Activated T-helper 1 cell treated with anti-CD3 and anti-CD28 coated beads, Interleukin-2, amount 50 U/mL, for 16 hours (primary cell): ENCODE results near the gene RTN4RL2.
A peak's percentile ranks its signal among the peaks of the same experiment; 100 is the strongest.

Experiments
- DNase-seq, 2 donors: peaks; one replicate each; pipeline ENCODE4 v3.0.0-alpha.2; 2020; ENCODE audit warnings: low read depth in 1 of 2, low spot score in 1 of 2

Gene RTN4RL2

DNA sequence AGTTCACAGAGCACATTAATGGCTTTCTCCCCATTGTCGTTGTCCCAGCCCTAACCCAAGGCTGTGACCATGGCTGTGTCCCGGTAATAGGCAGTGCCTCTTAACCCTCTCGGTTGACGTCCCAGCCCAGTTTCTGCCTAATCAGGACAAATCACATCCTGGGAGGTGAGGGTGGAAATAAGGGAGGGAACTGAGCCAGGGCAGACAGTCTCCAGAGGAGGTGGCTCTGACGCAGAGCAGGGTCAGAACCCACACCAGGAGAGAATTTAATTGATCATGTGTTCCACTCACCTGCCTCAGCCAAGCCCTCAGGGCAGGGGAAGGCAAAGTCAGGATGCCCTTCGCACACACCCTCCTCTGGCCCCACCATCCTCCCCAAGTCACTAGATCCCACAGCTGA, 38.2 kb downstream of the RTN4RL2 start:
- no peak for DNase-seq

DNA sequence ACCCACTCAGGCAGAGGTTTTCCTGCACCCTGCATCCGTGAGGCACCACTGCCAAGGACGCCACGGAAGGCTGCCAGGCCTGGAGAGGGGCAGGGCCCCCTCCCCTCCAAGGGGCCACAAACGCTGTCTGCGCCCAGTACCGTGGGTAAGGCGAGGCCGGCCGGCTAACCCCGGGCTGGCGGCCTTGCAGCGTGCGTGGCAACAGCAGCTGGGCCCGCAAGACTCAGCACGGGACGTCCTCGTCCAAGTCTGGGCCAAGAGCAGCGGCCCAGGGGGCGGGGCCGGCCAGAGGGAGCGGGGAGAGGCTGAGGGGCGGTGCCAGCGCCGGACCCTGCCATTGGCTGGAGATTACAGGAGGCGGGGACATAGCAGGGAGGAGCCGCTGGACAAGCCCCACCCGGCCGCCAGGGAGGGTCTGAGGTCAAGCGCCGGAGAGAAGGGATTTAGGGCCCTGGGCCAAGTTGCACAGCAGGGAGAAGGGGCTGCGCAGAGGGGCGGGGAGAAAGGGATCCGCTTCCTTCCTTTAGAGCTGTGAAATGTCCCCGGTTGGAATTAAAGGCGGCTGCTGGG, 39.2 kb downstream of the RTN4RL2 start:
- DNase-seq, result no peak

DNA sequence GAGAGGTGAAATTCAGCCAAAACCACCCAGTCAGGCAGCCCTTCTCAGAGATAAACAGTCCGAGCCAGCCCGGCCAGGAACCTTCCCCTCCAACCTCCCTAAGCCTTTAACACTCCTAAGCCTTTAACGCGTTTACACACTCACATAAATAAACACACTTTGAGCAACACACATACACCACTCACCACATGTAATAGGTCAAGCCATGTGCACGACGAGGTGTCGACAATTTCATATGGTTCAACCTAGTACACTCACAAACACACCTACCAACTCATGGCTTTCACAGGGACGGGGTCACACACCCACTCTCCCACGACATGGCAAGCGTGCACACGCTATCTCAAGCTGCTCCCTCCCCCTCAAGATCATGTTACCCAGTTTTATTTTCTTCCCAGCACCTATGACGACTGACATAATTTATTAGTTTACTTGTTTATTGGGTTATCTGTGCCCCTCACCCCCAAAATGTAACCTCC, 39.7 kb downstream of the RTN4RL2 start:
- no peak for DNase-seq

DNA sequence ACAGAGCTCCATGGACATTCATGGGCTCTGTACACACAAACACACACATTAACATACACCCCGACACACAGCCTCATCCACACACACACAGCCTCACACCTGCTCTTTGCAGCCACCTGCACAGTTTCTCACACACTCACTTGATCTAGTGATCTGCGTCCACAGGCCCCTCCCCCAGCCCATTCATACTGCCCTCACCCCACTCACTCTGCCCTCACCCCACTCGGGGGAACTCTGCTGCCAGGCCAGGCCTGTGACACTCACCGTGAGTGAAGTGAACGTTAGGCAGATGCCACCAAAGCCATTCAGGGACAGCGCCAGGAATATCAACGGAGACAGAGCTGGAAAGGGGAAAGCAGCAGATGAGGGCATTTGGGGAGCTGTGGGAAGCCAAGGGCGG, 40.2 kb downstream of the RTN4RL2 start:
- DNase-seq, result no peak

DNA sequence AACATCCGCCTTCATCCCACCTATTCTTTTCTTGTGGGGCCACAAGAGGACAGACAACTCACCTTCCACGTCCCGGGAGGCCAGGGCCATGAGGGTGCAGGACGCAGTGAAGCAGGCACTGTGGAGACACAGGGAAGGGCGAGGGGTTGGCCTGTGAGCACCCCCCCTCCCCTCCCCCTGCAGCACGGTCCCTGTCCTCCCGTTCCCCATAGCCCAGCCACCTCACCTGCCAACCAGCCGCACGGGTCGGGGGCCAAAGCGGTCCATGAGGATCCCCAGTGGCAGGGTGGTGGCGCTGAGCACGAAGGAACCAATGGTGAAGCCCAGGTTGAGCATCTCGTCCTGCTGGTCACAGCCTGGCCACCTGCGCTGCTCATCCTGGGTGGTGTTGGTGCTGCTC, 40.6 kb downstream of the RTN4RL2 start:
- no peak for DNase-seq

DNA sequence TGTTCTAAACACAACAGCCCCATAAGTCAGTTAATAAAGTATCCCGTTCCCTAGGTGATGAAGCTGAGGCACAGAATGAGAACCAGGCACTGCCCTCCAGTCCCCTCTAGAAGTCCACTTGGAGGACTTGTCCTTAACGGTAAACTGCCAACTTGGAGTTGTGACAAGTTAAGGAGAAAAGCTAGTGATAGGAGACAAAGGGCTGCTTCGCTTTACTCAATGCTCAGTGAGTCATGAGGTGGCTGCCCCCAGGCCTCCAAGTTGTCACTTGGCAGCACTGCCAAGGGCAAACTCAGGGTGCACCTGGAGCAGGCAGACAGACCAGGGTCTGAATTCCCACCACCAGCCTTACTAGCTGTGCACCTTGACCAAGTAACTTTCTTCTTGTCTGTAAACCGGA, 41.6 kb downstream of the RTN4RL2 start:
- no peak for DNase-seq

DNA sequence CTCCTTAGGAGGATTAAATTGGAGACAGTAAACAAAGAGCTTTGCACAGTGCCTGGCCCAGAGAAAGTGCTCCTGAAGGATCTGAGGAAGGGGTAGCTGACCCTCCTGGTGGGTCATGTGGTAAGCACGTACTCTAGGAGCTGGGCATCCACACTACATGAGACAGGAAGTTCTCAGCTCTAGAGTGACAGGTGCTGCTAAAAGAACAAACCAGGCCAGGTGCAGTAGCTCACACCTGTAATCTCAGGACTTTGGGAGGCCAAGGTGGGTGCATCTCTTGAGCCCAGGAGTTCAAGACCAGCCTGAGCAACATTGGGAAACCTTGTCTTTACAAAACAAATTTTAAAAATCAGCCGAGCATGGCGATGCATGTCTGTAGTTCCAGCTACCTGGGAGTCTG, 42.0 kb downstream of the RTN4RL2 start:
- DNase-seq, result no peak

DNA sequence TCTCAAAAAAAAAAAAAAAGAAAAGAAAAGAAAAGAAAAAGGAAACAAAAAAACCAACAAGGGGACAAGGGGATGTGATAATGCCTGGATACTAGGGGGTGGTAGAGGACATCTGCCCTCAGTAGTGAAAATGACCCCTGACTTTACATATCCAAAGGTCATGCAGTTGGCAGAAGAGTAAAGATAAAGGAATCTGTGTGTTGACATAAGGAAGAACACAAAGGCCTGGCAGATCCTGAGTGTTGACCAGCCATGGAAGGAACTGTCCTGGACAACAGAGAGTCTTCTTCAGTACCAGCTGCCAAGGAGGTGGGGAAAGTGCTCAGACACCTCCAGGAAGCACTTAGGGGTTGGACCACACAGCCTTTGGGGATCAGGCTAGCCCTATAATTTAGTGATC, 42.5 kb downstream of the RTN4RL2 start:
- no peak for DNase-seq

DNA sequence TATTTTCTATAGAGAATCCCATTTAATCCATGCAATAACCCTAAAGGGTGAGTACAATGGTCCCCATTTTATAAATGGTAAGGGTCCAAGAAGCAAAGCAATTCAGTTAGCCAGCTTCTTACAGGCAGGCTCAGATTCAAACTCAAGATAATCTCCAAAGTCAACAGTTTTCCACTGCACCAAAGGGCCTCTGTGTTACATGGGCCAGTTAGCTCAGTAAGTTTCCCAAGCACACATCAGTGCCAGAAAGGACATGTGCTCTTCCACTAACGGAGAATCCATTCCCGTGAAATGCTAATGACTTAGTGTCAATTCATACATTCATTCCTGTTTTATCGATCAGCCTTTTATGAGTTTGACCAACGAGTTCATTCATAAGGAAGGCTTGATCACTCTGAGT, 44.2 kb downstream of the RTN4RL2 start:
- no peak for DNase-seq

DNA sequence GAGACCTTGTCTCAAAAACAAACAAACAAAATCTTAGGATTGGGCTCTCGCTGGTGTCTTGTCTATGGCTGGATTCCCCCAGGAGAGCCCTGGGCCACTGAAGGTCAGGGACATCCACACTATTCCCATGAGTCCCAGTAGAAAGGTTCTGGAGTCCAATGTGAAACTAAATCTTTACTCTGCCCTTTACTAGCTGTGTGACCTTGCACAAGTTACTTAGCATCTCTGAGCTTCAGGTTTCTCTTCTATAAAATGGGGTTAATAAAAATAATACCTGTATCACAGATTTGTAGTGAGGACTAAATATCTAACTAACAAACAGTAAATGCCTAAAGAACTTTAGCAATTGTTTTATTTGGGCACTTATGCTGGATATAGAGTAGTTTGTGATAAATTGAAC, 46.2 kb downstream of the RTN4RL2 start:
- no peak for DNase-seq

DNA sequence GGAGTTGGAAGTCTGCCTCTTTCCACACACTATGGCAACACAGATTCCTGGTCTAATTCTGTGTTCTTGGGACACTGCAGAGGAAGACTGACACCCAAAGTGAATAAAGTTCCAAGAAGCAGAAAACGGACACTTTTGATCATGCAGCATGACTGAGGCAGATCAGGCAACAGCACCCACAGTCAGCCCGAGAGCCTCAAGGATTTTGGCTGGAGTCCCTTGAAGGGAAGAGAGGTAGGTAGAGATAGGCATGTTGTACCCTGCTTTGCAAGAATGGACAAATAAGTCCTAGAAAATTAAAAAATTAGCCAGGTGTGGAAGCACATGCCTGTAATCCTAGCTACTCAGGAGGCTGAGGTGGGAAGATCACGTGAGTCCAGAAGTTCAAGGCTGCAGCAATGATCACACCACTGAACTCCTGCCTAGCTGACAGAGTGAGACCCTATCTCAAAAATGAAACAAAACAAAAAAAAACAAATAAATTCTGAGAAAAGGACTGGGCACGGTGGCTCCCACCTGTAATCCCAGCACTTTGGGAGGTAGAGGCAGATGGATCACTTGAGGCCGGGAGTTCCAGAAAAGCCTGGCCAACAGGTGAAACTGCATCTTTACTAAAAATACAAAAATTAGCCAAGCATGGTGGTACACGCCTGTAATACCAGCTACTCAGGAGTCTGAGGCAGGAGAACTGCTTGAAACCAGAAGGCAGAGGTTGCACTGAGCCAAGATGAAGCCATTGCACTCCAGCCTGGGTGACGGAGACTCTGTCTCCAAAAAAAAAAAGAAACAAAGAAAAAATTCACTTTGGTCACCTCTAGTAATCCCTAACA, 48.2 kb downstream of the RTN4RL2 start:
- DNase-seq, result no peak

DNA sequence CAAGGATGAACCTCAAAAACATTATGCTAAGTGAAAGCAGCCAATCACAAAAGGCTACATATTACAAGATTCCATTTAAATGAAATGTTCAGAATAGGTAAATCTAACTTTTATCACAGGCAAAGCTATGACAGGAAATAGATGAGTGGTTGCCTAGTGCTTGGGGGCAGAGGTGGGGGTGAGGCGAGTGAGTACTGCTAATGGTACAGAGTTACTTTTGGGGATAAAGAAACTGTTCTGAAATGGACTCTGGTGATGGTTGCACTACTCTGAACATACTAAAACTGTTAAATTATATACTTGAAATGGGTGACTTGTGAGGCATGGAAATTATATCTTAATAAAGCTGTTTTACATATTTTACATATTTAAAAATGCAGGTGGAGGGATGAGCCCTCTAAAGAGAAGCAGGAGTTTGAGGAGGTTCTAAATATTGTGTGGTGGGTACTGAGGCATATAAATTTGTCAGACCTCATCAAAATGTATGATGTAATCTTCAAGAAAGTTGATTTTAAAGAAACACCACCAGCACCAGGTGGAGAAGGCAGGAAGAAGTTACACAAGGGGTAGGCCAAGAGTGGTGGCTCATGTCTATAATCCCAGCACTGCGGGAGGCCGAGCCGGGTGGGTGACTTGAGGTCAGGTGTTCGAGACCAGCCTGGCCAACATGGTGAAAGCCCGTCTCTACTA, 51.6 kb downstream of the RTN4RL2 start:
- no peak for DNase-seq

DNA sequence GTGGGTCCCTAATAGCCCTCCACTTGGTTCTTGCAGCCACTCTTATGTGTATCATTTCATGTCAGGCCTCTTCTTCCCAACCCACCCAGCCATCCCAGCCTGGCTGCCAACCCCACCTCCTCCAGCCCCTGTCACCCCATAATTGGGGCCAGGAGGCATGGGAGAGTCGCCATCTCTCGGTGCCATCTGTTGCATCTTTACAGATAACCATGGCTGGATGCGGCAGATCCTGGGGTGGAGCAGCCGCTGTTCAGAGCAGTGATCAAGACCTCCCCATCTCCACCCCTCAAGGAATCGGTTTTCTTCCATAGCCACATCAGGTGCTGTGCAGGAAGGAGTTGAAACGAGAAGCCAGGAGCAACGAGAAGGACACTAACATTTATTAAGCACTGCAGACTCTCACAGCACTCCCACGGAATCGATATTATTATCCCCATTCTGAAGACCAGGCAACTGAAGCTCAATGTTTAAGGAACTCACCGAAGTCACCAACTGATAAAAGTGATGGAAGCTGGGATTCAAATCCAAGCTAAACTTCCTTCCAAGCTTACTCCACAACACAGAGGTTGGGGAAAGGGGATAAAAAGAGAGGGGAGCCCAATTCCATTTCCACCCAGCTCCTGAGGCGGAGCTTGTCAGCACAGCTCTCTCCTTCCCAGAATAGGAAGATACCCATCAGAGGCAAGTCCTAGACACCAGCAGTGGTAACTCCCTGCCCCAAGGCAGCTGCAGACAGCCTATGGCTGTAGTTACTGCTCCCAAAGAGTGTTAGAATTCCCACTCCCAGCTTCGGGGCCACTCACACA, 52.5 kb downstream of the RTN4RL2 start:
- DNase-seq, result no peak

DNA sequence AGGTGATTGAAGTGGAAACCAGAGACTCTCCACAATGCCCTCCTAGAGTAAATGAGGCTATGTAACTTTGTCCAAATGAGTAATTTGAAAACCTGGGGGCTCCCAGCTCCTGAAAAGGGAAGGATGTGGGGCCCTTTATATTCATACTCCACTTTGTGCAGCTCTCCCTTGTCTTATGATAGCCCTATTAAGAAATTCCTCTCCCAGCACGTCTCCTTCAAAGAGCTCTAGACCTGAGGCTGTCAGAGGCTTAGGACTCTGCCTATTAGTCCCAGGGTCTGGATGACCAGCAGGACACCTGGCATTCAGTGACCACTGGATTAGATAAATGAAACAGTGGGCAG, 53.1 kb downstream of the RTN4RL2 start:
- no peak for DNase-seq

DNA sequence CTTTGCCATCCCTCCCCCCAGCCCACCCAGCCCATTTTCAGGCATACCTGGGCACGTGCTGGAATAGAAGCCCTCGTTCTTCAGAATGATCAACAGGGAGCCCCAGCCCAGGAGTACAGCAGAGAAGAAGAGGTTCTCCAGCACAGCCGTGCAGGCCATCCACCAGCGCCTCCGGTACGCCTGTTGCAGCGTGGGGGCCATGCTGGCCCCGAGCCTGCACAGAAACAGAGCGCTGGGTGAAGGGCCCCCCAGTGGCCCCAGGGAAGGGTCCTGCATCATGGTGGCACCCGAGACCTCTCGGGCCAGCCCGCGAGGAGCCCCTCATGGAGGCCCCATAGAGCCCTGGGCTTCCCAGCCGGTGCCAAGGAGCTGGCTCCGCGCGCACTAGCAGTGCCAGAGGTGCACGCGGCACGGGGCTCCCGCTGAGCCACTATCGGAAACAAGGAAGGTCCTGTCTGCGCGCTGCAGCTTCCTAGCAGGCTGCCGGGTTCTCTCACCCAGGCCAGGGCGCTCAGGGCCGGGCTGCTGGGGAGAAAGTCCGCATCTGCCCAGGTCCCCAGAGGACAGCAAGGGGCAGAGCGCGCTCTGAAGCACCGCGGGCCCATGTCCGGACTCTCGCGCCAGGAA, 53.7 kb downstream of the RTN4RL2 start:
- DNase-seq, result peak in 1 of 2 donors; percentile 3

DNA sequence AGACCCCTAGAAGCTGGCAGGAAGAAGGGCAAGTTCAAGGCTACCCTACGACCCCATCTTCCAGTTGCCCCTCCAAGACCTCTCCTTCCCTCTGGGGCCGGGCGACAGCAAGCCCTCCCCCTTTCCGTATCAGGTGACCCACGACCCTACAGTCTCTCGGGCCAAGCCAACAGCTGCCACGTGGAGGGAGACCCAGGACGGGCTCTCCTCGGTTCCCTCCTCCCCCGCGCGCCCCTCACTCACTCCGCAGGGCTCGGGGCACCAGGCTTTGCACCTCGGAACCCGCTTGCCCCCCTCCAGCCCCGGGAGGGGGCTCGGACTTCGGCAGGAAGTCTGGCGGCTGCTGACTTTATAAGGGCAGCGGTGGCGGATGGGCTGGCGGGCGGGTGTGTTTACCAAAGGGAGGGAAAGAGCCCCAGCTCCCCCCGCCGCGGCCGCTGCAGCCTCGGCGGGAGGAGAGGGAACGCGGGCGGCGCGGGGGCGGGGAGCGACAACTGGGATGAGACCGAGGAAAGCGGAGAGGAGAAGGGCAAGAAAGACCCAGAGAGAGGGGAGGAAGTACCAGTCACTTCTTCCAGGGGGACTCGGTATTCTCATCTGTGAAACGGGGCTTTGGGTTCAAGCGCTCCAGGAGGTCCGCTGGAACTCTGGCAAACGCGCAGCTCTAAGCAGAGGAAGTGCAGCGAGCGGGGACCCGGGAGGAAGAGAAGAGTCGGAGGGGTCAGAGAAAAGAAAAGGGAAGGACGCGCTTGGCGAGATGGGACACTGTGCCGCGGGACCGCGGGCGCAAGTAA, 54.4 kb downstream of the RTN4RL2 start:
- peak; percentile 21 to 26 for DNase-seq

DNA sequence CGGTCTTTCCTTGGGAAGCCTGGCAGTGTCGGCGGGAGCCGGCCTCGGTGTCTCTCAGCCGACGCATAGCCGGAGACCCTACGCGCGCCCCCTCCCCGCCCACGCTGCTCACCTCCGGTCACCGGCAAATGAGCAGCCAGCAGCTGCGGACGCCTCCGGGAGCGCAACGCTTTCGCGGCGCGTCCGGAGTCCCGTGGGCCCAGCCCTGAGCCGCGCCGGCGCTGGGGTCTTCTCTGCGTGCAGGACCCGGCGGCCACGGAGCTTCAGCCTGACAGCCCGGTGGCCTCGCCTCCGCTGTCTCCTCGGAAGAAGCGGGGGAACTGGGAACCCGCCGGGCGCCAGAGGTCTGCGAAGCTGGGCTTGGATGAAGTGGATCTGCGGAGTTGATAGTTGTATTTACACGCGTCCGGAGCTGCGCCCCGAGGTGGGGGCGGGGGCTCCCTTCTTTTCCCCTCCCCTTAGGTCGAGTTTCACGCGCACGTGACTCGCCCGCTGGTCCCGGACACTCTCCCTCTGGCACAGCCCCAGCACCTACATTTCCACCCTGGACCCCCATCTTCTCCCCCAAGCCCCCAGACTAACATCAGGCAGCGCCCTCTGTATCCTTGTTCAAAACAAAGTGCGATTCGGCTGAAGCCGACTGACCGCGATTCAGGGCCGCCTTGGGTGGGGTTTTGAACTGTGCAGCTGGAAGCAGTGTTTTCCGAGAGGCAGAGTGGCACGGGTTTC, 55.2 kb downstream of the RTN4RL2 start, which contains the start of gene SLC43A1:
TSS of gene SLC43A1 (minus strand) at position 371 of the 729 bp plus-strand sequence. CDS start 1,591 bp downstream, outside the sequence.
- DNase-seq, result no peak

DNA sequence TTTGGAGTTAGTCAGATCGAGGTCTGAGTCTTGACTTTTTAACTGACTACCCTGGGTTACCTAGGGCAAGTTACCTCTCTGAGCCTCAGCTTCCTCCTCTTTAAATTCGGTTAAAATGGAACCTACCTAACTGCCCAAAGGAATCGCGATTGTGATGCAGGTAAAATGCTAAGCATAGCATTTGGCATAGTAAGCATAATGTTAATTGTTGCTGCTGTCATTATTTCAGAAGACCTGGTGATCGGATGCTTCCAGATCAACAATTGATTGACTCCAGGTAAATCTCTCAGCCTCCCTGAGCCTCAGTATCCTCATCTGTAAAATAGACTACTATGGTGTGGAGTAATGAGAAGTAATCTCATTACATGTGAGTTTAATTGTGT, 55.7 kb downstream of the RTN4RL2 start:
- no peak for DNase-seq

DNA sequence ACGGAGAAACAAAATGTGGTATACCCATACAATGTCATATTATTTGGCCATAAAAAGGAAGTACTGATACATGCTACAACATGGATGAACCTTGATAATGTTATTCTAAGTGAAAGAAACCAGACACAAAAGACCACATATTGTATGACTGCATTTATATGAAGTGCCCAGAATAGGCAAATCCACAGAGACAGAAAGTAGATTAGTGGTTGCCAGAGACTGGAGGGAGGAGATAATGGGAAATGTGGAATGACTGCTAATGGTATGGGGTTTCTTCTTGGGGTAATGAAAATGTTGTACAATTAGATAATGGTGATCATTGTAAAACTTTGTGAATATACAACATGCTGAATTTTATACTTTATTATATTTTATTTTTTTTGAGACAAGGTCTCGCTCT, 60.8 kb downstream of the RTN4RL2 start:
- no peak for DNase-seq
